Neural cell (in vitro differentiated cells): ENCODE data around the gene GLI2. TPM values are rescaled to one million over a fixed set of nuclear protein-coding genes. Genes with fewer than 3 reads are reported as not detected.

ENCODE experiments used
- H2AFZ ChIP-seq: fragments of 200-600, 300-800 bp; sonication (generic), shearing (Covaris generic); 2 replicates; pipeline ENCODE4 v1.6.0; 2014; ENCODE audit warnings: low read depth, mild to moderate bottlenecking, antibody characterized with exemption, low read length, moderate library complexity
- H3F3A ChIP-seq: fragments of 200-600 bp; shearing (Covaris generic); 2 replicates; pipeline ENCODE4 v1.6.1; 2016; ENCODE audit warnings: mild to moderate bottlenecking, moderate library complexity, mixed read lengths, antibody characterized with exemption, low read length; ENCODE audit not compliant: insufficient read depth, poor library complexity, severe bottlenecking
- H3K27ac ChIP-seq: fragments of 200-600, 300-800 bp; sonication (generic), shearing (Covaris generic); 2 replicates; pipeline ENCODE4 v1.5.1; 2014; ENCODE audit warnings: mild to moderate bottlenecking, low read length, moderate library complexity
- H3K27me3 ChIP-seq: fragments of 300-800, 200-600 bp; sonication (generic), shearing (Covaris generic); 2 replicates; pipeline ENCODE4 v1.6.0; 2014; ENCODE audit warnings: mild to moderate bottlenecking, low read depth, low read length, moderate library complexity; ENCODE audit not compliant: insufficient read depth
- H3K36me3 ChIP-seq: fragments of 300-800, 200-600 bp; sonication (generic), shearing (Covaris generic); 2 replicates; pipeline ENCODE4 v1.5.1; 2014; ENCODE audit warnings: mild to moderate bottlenecking, antibody characterized with exemption, low read length, moderate library complexity; ENCODE audit not compliant: insufficient read depth
- H3K4me2 ChIP-seq: fragments of 300-800, 200-600 bp; sonication (generic), shearing (Covaris generic); 2 replicates; pipeline ENCODE4 v1.6.0; 2014; ENCODE audit warnings: mild to moderate bottlenecking, low read length
- H3K4me3 ChIP-seq: fragments of 300-800, 200-600 bp; sonication (generic), shearing (Covaris generic); 2 replicates; pipeline ENCODE4 v1.5.1; 2014; ENCODE audit warnings: mild to moderate bottlenecking, low read length, moderate library complexity
- H3K79me2 ChIP-seq: fragments of 200-600 bp; shearing (Covaris generic); replicated peaks from 2 replicates; pipeline ENCODE4 v1.6.0; 2014; ENCODE audit warnings: mild to moderate bottlenecking, low read length, moderate library complexity; ENCODE audit not compliant: insufficient read depth
- H3K9ac ChIP-seq: fragments of 300-800, 200-600 bp; sonication (generic), shearing (Covaris generic); 2 replicates; pipeline ENCODE4 v1.6.1; 2016; ENCODE audit warnings: mild to moderate bottlenecking, low read length, mixed read lengths
- H3K9me2 ChIP-seq: fragments of 200-600 bp; shearing (Covaris generic); 2 replicates; pipeline ENCODE4 v1.6.1; 2016; ENCODE audit warnings: mild to moderate bottlenecking, low read length, mixed read lengths; ENCODE audit not compliant: insufficient read depth
- H3K9me3 ChIP-seq: fragments of 200-600, 300-800 bp; sonication (generic), shearing (Covaris generic); 2 replicates; pipeline ENCODE4 v1.6.1; 2016; ENCODE audit warnings: mild to moderate bottlenecking, mixed run types, low read length, moderate library complexity, mixed read lengths
- H4K20me1 ChIP-seq: fragments of 200-600 bp; shearing (Covaris generic); 2 replicates; pipeline ENCODE4 v1.6.1; 2016; ENCODE audit warnings: mild to moderate bottlenecking, mixed run types; ENCODE audit not compliant: insufficient read depth
- EP300 ChIP-seq: fragments of 450-650 bp; conservative IDR thresholded peaks from 2 replicates; pipeline ENCODE4 v1.6.1; 2014; ENCODE audit warnings: antibody characterized with exemption, mild to moderate bottlenecking, moderate library complexity; ENCODE audit not compliant: poor library complexity, severe bottlenecking
- EZH2 ChIP-seq: fragments of 200-600, 300-800 bp; shearing (Covaris generic), sonication (generic); IDR thresholded peaks from 2 replicates; pipeline ENCODE4 v1.6.1; 2014; ENCODE audit warnings: antibody characterized with exemption, low read length, borderline replicate concordance, mild to moderate bottlenecking; ENCODE audit not compliant: insufficient read depth, poor library complexity, severe bottlenecking
- MXI1 ChIP-seq: fragments of 450-650 bp; conservative IDR thresholded peaks from 2 replicates; pipeline ENCODE4 v1.6.1; 2014; ENCODE audit warnings: antibody characterized with exemption, mild to moderate bottlenecking; ENCODE audit not compliant: poor library complexity, severe bottlenecking
- RAD21 ChIP-seq: fragments of 450-650 bp; conservative IDR thresholded peaks from 2 replicates; pipeline ENCODE4 v1.6.1; 2014; ENCODE audit warnings: antibody characterized with exemption, mild to moderate bottlenecking, moderate library complexity
- SMC3 ChIP-seq: fragments of 450-650 bp; conservative IDR thresholded peaks from 2 replicates; pipeline ENCODE4 v1.6.1; 2014; ENCODE audit warnings: antibody characterized with exemption, mild to moderate bottlenecking, moderate library complexity; ENCODE audit not compliant: poor library complexity
- TAF1 ChIP-seq: IDR thresholded peaks from 2 replicates; pipeline ENCODE4 v1.6.1; 2012; ENCODE audit warnings: low read depth
- polyA plus RNA-seq: library from polyadenylated mRNA; depleted of rRNA; stranded (reverse); fragments of >200 nt; gene quantifications from 2 replicates; pipeline ENCODE4 v1.2.3, GENCODE V29; 2014
- TF ChIP-seq, protein P1 (sequence below): fragments of 450-650 bp; IDR thresholded peaks from 2 replicates; pipeline ENCODE4 v1.5.1; 2014; ENCODE audit warnings: antibody characterized with exemption, mild to moderate bottlenecking, moderate library complexity; ENCODE audit not compliant: poor library complexity, severe bottlenecking
- TF ChIP-seq, protein P2 (sequence below): IDR thresholded peaks from 2 replicates; pipeline ENCODE4 v1.6.1; 2012; ENCODE audit warnings: borderline replicate concordance

Gene GLI2
- polyA plus RNA-seq, 1 donor from 2014 or later: 0.14 TPM

- Histone ChIP-seq H3K4me2 (no peak overlapping the region), H3K9ac (no peak overlapping the region), H2AFZ (no peak overlapping the region), H3K4me3 (no peak overlapping the region), H3K27ac (no peak overlapping the region), H3K79me2 (peaks cover 50% of the 10 kb centered on the region), H3K9me3 (no peaks in the 10 kb centered on the region), H3F3A (peaks cover 9% of the 10 kb centered on the region), H4K20me1 (no peaks in the 10 kb centered on the region), H3K36me3 (no peaks in the 10 kb centered on the region), H3K9me2 (no peaks in the 10 kb centered on the region), H3K27me3 (peaks cover 63% of the 10 kb centered on the region)
- TF ChIP-seq SMC3 (no peak), EP300 (no peak), MXI1 (no peak), TAF1 (no peak), RAD21 (no peak), EZH2 (no peak)
- TF ChIP-seq, protein P1, sequence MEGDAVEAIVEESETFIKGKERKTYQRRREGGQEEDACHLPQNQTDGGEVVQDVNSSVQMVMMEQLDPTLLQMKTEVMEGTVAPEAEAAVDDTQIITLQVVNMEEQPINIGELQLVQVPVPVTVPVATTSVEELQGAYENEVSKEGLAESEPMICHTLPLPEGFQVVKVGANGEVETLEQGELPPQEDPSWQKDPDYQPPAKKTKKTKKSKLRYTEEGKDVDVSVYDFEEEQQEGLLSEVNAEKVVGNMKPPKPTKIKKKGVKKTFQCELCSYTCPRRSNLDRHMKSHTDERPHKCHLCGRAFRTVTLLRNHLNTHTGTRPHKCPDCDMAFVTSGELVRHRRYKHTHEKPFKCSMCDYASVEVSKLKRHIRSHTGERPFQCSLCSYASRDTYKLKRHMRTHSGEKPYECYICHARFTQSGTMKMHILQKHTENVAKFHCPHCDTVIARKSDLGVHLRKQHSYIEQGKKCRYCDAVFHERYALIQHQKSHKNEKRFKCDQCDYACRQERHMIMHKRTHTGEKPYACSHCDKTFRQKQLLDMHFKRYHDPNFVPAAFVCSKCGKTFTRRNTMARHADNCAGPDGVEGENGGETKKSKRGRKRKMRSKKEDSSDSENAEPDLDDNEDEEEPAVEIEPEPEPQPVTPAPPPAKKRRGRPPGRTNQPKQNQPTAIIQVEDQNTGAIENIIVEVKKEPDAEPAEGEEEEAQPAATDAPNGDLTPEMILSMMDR: no peak
- TF ChIP-seq, protein P2, sequence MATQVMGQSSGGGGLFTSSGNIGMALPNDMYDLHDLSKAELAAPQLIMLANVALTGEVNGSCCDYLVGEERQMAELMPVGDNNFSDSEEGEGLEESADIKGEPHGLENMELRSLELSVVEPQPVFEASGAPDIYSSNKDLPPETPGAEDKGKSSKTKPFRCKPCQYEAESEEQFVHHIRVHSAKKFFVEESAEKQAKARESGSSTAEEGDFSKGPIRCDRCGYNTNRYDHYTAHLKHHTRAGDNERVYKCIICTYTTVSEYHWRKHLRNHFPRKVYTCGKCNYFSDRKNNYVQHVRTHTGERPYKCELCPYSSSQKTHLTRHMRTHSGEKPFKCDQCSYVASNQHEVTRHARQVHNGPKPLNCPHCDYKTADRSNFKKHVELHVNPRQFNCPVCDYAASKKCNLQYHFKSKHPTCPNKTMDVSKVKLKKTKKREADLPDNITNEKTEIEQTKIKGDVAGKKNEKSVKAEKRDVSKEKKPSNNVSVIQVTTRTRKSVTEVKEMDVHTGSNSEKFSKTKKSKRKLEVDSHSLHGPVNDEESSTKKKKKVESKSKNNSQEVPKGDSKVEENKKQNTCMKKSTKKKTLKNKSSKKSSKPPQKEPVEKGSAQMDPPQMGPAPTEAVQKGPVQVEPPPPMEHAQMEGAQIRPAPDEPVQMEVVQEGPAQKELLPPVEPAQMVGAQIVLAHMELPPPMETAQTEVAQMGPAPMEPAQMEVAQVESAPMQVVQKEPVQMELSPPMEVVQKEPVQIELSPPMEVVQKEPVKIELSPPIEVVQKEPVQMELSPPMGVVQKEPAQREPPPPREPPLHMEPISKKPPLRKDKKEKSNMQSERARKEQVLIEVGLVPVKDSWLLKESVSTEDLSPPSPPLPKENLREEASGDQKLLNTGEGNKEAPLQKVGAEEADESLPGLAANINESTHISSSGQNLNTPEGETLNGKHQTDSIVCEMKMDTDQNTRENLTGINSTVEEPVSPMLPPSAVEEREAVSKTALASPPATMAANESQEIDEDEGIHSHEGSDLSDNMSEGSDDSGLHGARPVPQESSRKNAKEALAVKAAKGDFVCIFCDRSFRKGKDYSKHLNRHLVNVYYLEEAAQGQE: no peak
These were observed 4.7 kb downstream of the GLI2 start for GRCh38 chr2:120740375-120740764.

DNA sequence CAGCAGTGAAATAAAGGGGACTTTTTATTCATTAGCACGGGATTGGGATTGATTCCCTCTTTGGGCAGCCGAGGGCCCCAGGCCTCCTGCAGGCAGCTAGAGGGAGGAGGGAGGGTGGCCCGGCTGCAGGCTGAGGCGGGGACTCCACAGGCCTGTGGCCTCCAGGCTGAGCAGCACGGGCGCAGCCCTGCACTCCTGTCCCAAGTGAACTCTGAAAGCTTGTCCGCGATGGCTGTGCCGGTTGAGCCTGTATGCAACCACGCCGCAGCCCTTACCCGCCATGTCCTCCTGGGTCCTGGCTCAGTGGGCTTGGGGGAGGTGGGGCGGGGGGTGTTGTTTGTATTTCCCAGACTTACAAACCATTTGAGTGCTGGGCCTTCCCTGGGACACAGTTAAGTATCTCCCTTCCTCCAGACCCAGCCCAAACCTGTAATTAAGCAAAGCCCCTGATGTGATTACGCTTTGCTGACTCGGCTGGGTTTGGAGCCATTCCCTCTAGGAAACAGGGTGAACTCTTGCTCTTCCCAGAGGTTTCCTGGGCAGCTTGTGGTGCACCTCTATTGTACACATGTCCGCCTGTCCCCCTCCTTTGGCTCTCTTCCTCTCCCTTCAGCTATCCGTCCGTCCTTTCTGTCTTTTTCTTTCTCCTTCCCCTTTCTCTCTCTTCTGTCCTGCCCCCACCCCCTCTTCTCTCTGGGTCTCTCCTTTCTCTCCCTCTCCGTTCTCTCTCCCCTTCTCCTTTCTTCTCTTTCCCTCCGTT, 5.3 kb downstream of the GLI2 start:
- Histone ChIP-seq H3K4me2 (no peak overlapping the region), H4K20me1 (no peaks in the 10 kb centered on the region), H3K27me3 (peaks cover 62% of the 10 kb centered on the region), H2AFZ (no peak overlapping the region), H3K9me3 (no peaks in the 10 kb centered on the region), H3K36me3 (no peaks in the 10 kb centered on the region), H3K4me3 (peak overlapping the region; percentile 60), H3K27ac (no peak overlapping the region), H3K9ac (peak overlapping the region; percentile 15), H3K79me2 (peaks cover 55% of the 10 kb centered on the region), H3K9me2 (no peaks in the 10 kb centered on the region), H3F3A (peaks cover 9% of the 10 kb centered on the region)
- TF ChIP-seq MXI1 (no peak), TAF1 (no peak)
- TF ChIP-seq, protein P2: no peak
